NOMO-1 (cell line): ENCODE measurements around the gene FAM174B.

Experiments
- DNase-seq, 2 experiments: peaks; one replicate each; lab custom pipeline; 2025; ENCODE audit not compliant: unreplicated experiment in 2 of 2; lab: John Stamatoyannopoulos, UW

FAM174B gene

DNA sequence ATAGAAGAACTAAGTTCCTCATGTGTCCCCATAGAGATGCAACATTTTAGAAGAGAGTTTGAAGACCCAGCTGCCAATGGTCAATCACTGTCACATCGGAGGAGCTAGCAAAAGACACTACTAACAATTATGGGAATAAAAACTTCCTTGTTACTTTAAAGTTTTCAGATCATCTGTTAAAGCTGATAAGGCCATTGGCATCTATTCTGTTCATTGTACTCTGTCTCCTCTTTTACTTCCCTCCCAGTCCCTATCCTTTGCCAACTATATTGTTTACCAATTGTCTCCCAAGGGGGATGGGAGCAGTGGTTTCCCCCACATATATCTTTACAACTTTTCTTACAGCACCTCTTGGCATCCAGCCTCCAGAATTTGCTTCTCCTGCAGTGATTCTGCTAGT lies 81.0 kb downstream of the FAM174B start:
- no peak for DNase-seq

DNA sequence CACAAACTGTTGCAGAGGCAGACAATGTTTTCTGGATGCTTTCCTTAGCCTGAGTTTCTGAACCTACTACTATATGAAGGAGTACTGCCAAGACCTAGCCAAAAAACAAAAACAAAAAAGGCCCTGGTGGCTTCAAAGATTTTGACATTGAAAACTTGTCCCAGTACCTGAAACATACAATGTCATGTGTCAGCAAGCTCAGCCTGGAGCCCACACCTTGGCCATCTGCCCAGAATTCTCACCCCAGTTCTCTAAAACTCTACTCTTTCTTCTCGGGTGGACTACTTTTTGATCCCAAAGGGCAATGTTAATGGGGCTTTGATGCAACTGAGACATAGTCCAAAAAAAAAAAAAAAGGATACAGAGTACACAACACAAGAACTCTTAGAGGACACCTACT lies 81.4 kb downstream of the FAM174B start:
- no peak for DNase-seq

DNA sequence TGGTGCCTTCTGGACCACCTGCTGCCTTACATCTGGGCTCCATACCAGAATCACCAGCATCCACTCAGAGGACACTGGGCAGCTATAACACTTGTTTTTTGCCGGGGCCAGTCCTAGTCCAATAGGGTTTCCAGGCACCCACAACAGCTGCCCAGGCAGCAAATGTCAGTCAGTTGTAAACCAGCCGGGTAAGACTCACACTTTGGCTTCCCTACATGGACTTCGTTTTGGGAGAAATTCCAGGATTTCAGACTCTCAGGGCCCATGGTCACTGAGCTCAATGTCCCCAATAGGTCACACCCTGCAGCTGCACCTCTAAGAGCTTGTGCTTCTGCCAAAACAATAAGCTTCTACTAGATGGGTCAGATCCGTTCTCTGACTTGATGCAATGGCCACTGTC lies 83.8 kb downstream of the FAM174B start:
- no peak for DNase-seq

DNA sequence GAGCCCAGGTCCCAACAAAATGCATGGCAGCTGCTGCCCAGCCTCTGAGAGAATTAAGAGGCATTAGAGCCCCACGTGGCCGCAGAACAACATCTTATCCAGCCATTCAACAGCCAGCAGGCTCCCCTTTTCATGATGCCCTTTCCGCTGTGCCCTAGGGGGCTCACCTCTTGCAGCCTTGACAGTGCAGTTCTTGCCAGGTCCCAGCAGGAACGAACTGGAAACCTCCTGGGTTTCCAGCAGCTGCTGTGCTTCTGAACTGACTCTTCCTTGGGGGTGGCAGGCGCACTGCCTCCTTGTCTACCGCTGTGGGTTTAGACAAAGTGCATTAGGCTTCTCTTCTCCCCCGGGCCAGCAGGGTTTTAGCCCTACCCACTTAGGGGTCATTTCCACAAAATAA lies 85.2 kb downstream of the FAM174B start:
- DNase-seq, result no peak

DNA sequence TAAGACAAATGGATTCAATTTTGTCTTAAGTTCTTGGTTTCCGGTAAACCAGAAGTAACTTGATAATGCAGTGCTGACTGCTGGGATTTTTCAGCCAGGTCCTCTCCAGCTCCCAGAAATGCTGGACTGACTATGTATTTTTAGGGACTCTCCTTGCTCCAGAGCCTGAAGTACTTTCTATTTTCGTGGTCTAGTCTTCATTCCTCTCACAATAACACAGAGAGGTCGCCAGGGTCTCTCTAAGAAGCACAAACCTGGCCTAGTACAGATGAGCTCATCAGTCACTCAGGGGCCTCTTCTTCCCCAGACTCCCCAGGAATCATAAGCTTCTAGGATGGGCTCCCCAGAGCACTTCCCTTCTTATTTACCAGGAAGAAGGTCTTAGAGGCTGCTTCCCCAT lies 85.8 kb downstream of the FAM174B start:
- DNase-seq, result no peak
